Measurements from ENCODE around the gene MS4A6E. TPM values are rescaled to one million over a fixed set of nuclear protein-coding genes. Genes with fewer than 3 reads are reported as not detected.

The MS4A6E gene
- total RNA-seq, 3 donors from 2014 or later: not detected

DNA sequence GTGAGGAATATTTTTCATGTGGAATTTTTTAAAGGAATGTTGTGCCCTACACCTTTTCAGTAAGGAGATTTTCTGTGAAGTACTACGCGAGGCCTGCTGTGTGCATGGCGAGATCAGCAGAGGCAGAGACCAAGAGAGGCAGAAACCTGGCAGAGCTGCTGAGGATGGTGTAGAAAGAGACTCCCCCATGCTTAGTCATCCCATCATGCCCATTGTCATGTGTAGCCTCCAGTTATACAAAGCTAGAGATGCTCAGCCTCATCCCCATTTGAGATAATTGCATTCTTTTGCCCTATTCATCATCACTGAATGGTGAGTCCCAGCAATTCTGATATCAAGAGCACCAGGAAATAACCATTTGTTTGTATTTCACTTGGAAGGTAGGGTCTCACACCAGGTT, 48.3 kb downstream of the MS4A6E start:
- Mint-ChIP-seq H3K4me3 (no peak overlapping the region), H3K27me3 (ENCODE audit: low read depth) (peaks cover 21% of the 10 kb centered on the region), H3K4me1 (ENCODE audit: low read depth) (peaks cover 5% of the 10 kb centered on the region), H3K36me3 (ENCODE audit: insufficient read depth) (no peaks in the 10 kb centered on the region), H3K9me3 (no peaks in the 10 kb centered on the region)
- ATAC-seq (no peak), DNase-seq (no peak)

DNA sequence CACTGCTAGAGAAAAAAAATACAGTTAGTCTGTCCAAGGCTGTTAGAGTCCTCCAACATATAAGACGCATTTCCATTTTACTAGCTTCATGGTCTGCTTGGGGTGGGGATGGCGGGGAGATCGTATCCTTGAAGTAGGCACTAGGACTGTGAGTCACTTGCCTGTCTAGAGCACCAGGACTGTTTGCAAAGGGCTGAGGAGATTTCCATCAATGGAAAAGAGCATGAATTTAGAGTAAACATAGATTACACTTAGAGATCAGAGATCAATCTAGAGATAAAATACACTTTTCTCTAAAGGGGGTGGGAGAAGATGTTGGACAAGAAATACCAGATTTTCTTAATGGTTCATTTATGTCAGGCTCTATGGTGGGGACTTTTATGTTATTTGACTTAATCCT, 49.5 kb downstream of the MS4A6E start:
- DNase-seq: no peak
- H3K36me3 Mint-ChIP-seq (ENCODE audit: insufficient read depth): no peaks in the 10 kb centered on the region
- no peak overlapping the region for H3K4me3 Mint-ChIP-seq
- ATAC-seq: no peak
- no peaks in the 10 kb centered on the region for H3K9me3 Mint-ChIP-seq
- H3K4me1 Mint-ChIP-seq (ENCODE audit: low read depth): peaks cover 5% of the 10 kb centered on the region
- H3K27me3 Mint-ChIP-seq (ENCODE audit: low read depth): peaks cover 22% of the 10 kb centered on the region

DNA sequence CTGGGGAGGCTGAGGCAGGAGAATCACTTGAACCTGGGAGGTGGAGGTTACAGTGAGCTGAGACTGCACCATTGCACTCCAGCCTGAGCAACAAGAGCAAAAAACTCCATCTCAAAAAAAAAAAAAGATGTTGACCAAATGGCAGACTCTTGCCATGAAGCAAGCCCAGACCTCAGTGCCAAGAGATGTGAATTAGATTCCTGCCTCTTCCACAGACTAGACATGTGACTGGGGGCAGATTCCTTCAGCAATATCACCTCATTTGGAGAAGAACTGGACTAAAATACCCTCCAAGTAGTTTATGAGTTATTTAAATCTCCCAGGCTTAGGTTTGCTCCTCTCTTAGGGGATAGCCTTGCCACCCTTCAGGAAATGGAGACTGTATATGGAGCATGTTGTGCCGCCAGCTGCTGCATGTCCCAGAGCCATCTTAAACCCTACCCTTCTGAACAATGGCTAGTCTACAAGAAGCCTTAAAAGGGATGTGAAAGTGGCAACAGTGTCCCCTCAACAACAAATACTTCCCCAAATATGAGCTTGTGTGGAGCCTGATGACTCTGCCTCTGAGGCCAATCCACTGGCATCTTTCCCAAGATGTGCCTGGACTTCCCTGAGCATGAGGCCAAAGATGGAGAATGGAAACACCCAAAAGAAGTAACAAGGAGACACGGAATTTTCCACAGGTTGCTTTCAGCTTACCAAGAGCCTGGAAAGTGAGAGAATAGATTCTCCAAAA, 50.5 kb downstream of the MS4A6E start:
- Mint-ChIP-seq H3K27me3 (ENCODE audit: low read depth) (peaks cover 30% of the 10 kb centered on the region), H3K9me3 (no peaks in the 10 kb centered on the region), H3K4me1 (ENCODE audit: low read depth) (peaks cover 5% of the 10 kb centered on the region), H3K4me3 (no peak overlapping the region), H3K36me3 (ENCODE audit: insufficient read depth) (no peaks in the 10 kb centered on the region)
- DNase-seq (no peak), ATAC-seq (no peak)

DNA sequence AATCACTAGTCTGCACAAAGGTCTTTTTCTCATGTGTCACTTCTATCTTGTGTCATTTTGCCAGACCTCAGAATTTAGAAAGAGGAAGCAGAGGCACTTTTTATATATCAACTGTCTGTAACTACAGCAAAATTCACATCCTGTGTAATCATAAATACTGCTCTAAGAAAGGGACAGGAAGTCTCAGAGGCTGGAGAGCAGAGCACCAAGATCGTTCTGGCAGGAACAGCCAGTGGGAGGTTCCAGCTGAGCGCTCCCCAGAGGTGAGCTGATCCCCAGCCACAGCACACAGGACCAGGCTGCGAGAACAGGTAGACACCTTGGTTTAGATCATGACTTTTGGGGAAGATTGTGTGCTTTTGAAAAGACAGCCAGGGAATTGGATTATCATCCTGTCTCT, 51.3 kb downstream of the MS4A6E start, which contains the start of gene MS4A7:
MS4A7 (plus strand) TSS at position 179 of the 400 bp plus-strand sequence. CDS start 4,610 bp downstream, outside the sequence.
- peaks cover 5% of the 10 kb centered on the region for H3K4me1 Mint-ChIP-seq (ENCODE audit: low read depth)
- ATAC-seq (no peak), DNase-seq (no peak)
- no peaks in the 10 kb centered on the region for H3K9me3 Mint-ChIP-seq
- no peak within 1 kb of the TSS for H3K4me3 Mint-ChIP-seq
- H3K36me3 Mint-ChIP-seq (ENCODE audit: insufficient read depth): no peaks in the 10 kb centered on the region
- peaks cover 31% of the 10 kb centered on the region for H3K27me3 Mint-ChIP-seq (ENCODE audit: low read depth)

DNA sequence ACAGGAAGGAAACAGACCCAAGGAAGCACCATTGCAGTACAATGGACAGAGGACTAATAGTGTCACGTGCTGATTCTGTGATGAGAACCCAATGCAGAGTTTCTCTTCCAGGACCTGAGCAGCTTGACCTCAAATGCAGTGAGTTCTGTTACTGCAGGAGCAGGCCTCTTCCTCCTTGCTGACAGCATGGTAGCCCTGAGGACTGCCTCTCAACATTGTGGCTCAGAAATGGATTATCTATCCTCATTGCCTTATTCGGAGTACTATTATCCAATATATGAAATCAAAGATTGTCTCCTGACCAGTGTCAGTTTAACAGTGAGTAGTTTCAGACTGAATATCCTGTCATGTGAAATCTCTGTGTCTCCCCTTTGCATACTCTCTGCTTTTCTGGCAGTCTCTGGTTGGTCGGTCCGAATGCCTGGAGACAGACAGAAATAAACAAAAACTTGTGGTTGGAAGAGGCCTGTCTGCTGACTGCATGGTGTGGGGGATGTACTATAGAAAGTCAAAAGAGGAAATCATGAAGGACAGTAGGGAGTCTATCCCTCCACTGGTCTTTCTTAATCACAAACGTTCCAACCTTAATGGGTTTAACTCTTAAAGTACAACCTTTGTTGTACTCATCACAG, 62.3 kb downstream of the MS4A6E start:
- Mint-ChIP-seq H3K9me3 (no peaks in the 10 kb centered on the region), H3K36me3 (ENCODE audit: insufficient read depth) (no peaks in the 10 kb centered on the region), H3K4me3 (no peak overlapping the region), H3K4me1 (ENCODE audit: low read depth) (no peaks in the 10 kb centered on the region), H3K27me3 (ENCODE audit: low read depth) (no peaks in the 10 kb centered on the region)
- no peak for DNase-seq
- ATAC-seq: no peak

DNA sequence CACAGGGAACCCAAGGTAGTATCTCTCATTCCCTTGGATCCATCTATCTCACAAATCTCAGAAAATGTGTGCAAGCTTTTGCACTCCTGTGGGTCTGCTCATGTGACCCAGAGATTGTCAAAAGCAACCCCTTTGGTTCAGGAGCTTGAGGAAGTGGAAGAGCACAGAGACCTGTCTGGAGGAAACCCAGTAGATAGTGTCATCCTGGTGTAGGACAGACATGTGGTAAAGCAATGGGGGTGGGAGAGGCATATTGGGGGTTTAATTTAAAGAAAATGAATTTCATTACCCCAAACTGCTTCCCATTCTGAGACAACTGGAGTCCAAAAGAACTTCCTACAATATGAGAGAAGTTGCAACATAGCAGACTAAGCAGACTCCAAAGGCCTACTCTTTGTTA, 63.4 kb downstream of the MS4A6E start:
- Mint-ChIP-seq H3K4me3 (no peak overlapping the region), H3K9me3 (no peaks in the 10 kb centered on the region), H3K27me3 (ENCODE audit: low read depth) (no peaks in the 10 kb centered on the region), H3K36me3 (ENCODE audit: insufficient read depth) (no peaks in the 10 kb centered on the region), H3K4me1 (ENCODE audit: low read depth) (no peaks in the 10 kb centered on the region)
- DNase-seq (no peak), ATAC-seq (no peak)

Other genes with a start within 250 kb of the MS4A6E start
- gene MS4A2, start 238.6 kb upstream of the MS4A6E start, total RNA-seq: not detected
- gene MS4A6A, start 144.2 kb upstream of the MS4A6E start, total RNA-seq: not detected
- gene MS4A4E, start 84.1 kb upstream of the MS4A6E start, total RNA-seq: not detected
- not detected for gene MS4A4A, start 46.6 kb upstream of the MS4A6E start, total RNA-seq
- gene MS4A7, start 51.3 kb downstream of the MS4A6E start, total RNA-seq: under 1 TPM in 2 of 3 donors, not detected in 1; 0.14 to 0.45 TPM
- gene MS4A14, start 69.2 kb downstream of the MS4A6E start, total RNA-seq: not detected
- gene MS4A5, start 102.3 kb downstream of the MS4A6E start, total RNA-seq: not detected
- 1 to 10 TPM in 2 of 3 donors, under 1 TPM in 1; 0.94 to 5.5 (median 1.4) TPM for gene MS4A1, start 128.6 kb downstream of the MS4A6E start, total RNA-seq
- not detected for gene MS4A12, start 165.5 kb downstream of the MS4A6E start, total RNA-seq
- not detected for gene MS4A13, start 188.1 kb downstream of the MS4A6E start, total RNA-seq